ENCODE data around the gene APBB2.

- no peak for TF ChIP-seq CREB5 (CRISPR knock-in tag; IDR thresholded peaks at IDR 0.05; ENCODE audit: low read depth)
- TF ChIP-seq PATZ1 (CRISPR knock-in tag; IDR thresholded peaks at IDR 0.05; ENCODE audit: borderline replicate concordance), result no peak
- no peak for TF ChIP-seq ZNF565 (CRISPR knock-in tag; conservative IDR thresholded peaks at IDR 0.05; ENCODE audit: low read depth)
- no peak for TF ChIP-seq CSRNP3 (CRISPR knock-in tag; IDR thresholded peaks at IDR 0.05)
- no peak for TF ChIP-seq CSDC2 (CRISPR knock-in tag; IDR thresholded peaks at IDR 0.05)
- no peak for TF ChIP-seq GLIS3 (CRISPR knock-in tag; IDR thresholded peaks at IDR 0.05)
- TF ChIP-seq ARNTL (CRISPR knock-in tag; IDR thresholded peaks at IDR 0.05; ENCODE audit: borderline replicate concordance, low read depth), result no peak
- TF ChIP-seq ZFP30 (CRISPR knock-in tag; IDR thresholded peaks at IDR 0.05), result no peak
- TF ChIP-seq SNAI2 (CRISPR knock-in tag; IDR thresholded peaks at IDR 0.05), result no peak
- TF ChIP-seq TOX (CRISPR knock-in tag; IDR thresholded peaks at IDR 0.05; ENCODE audit: borderline replicate concordance), result no peak
- no peak for TF ChIP-seq BACH2 (CRISPR knock-in tag; IDR thresholded peaks at IDR 0.05; ENCODE audit: borderline replicate concordance)
- TF ChIP-seq ZNF70 (CRISPR knock-in tag; IDR thresholded peaks at IDR 0.05), result no peak
These were observed 136.7 kb downstream of the APBB2 start for GRCh38 chr4:41077628-41078027.

Data from SK-N-SH treated with all-trans-retinoic acid at 6 μM for 48 hours (cell line).